ENCODE results near the gene CCL14.

The CCL14 gene

DNA sequence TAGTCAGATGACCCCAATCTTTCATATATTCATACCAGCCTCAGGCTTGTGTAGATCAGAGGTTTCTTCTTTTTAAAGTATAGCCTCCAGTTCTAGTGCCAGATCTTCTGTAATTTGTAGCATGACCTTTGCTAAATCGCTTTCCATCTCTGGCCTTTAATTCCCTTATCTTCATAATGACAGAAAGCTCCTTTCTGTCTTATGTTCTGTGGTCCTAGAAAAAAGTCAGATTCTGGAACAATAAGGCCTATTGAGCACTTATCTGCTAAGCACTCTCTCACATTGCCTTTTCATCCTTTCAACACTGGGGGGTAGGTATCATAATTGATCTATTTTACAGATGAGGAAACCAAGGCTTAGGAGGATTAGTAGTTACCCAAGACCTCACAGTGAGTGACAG lies 14.5 kb downstream of the CCL14 start:
- in situ Hi-C loops (cut with MboI; ENCODE audit: low sequenced_read_pairs, unreplicated experiment): loop anchor here (10.0 to 25.0 kb wide), 3 partner anchors 103 to 515 kb away; partner anchors contain the start of gene ZNHIT3
- TF ChIP-seq, protein P1, sequence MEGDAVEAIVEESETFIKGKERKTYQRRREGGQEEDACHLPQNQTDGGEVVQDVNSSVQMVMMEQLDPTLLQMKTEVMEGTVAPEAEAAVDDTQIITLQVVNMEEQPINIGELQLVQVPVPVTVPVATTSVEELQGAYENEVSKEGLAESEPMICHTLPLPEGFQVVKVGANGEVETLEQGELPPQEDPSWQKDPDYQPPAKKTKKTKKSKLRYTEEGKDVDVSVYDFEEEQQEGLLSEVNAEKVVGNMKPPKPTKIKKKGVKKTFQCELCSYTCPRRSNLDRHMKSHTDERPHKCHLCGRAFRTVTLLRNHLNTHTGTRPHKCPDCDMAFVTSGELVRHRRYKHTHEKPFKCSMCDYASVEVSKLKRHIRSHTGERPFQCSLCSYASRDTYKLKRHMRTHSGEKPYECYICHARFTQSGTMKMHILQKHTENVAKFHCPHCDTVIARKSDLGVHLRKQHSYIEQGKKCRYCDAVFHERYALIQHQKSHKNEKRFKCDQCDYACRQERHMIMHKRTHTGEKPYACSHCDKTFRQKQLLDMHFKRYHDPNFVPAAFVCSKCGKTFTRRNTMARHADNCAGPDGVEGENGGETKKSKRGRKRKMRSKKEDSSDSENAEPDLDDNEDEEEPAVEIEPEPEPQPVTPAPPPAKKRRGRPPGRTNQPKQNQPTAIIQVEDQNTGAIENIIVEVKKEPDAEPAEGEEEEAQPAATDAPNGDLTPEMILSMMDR (IDR thresholded peaks at IDR 0.05; ENCODE audit: borderline replicate concordance, control extremely low read depth, extremely low read depth, insufficient read depth, missing control alignments): no peak
- no peak for DNase-seq (ENCODE audit: low spot score)

DNA sequence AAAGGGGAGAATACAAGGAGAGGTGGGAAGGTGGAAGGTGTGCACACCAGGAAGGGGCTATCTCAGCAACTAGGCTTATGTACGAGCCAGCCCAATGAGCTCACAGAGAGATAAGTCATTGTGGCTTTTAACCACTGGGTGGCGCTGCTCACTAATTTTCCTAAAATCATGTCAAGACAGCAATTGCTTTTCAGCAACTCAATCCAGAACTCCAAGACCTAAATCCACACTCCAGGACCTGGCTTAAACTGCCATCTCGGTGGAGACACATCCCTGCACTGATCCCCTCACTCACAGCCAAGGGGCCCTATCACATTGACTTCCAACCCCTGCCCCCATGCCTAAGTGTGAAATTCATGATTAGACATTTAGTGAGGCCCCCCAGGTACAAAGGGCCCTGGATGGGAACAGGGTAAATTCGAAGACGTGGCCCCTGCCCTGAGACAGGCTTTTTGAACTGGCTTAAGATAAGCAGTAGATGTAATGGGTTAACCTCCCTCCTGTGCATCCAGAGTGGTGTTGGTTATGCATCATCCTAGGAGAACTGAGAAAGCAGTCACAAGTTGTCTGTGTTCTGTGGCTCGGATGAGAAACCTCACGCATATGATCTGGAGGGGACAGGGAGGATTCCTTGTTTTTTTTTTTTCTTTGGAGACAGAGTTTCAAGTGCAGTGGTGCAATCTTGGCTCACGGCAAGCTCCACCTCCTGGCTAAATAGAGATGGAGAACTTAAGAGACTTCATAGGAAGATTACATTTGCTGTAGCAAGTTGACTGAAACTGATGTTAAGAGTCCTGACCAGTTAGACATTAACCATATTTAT lies 16.8 kb downstream of the CCL14 start:
- in situ Hi-C loops (cut with MboI; ENCODE audit: low sequenced_read_pairs, unreplicated experiment): loop anchor here (10.0 to 25.0 kb wide), 3 partner anchors 105 to 518 kb away; partner anchors contain the start of gene ZNHIT3
- DNase-seq (ENCODE audit: low spot score): peak; percentile 73
- TF ChIP-seq, protein P1 (IDR thresholded peaks at IDR 0.05; ENCODE audit: borderline replicate concordance, control extremely low read depth, extremely low read depth, insufficient read depth, missing control alignments): peak; percentile 87

DNA sequence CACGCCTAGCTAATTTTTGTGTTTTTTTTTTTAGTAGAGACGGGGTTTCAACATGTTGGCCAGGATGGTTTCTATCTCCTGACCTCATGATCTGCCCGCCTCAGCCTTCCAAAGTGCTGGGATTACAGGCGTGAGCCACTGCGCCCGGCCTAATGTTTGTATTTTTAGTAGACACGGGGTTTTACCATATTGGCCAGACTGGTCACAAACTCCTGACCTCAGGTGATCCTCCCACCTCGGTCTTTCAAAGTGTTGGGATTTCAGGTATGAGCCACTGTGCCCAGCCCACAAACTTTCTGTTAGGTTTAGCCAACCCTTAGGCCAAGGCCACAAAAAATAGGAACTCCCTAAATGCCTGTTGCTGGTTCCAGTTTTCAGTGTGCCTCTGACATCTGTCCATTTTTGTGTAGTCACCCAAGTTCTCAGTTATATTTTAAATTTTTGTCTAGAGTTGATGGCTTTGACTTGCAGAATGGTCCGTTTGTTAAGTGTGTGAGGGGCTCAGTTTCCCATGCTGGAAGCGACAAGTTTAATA lies 17.9 kb downstream of the CCL14 start:
- in situ Hi-C loops (cut with MboI; ENCODE audit: low sequenced_read_pairs, unreplicated experiment): loop anchor here (25.0 kb wide), 1 partner anchor 519 kb away; the partner anchor contains the start of gene ZNHIT3
- TF ChIP-seq, protein P1 (IDR thresholded peaks at IDR 0.05; ENCODE audit: borderline replicate concordance, control extremely low read depth, extremely low read depth, insufficient read depth, missing control alignments): no peak
- DNase-seq (ENCODE audit: low spot score): no peak

DNA sequence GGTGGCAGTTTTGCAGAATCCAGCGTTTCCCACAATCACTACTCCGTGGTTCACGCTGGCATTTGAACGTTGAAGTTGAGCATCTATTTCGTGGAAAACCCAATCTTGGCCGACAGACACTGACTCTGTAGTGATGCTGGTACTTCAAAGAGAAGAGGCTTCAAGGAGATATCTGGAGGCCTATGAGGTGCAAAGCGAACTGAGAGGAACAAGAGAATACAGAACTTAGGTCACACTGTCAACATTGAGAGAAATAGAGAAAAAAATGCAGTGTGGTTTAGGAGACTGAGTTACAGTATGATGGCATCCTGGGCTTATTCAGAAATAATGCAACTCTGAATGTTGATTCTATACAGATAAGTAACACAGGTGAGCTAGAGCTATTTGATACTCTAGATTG lies 21.3 kb downstream of the CCL14 start:
- in situ Hi-C loops (cut with MboI; ENCODE audit: low sequenced_read_pairs, unreplicated experiment): loop anchor here (25.0 kb wide), 1 partner anchor 522 kb away; the partner anchor contains the start of gene ZNHIT3
- TF ChIP-seq, protein P1 (IDR thresholded peaks at IDR 0.05; ENCODE audit: borderline replicate concordance, control extremely low read depth, extremely low read depth, insufficient read depth, missing control alignments): no peak
- DNase-seq (ENCODE audit: low spot score): no peak

DNA sequence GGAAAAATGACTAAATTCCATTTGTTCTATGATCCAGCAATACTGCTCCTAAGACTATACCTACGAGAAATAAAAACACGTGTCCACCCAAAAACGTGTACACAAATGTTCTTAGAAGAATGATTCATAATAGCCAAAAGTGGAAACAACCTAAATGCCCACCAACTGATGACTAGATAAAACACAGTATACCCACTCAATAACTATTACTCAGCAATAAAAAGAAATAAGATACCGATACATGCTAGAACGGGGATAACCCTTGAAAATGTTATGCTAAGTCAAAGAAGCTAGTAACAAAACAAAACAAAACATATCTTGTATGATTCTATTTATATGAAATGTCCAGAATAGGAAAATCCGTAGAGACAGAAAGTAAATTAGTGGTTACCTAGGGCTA lies 22.9 kb downstream of the CCL14 start:
- TF ChIP-seq, protein P1 (IDR thresholded peaks at IDR 0.05; ENCODE audit: borderline replicate concordance, control extremely low read depth, extremely low read depth, insufficient read depth, missing control alignments): no peak
- DNase-seq (ENCODE audit: low spot score): no peak
- in situ Hi-C loops (cut with MboI; ENCODE audit: low sequenced_read_pairs, unreplicated experiment): loop anchor here (25.0 kb wide), 1 partner anchor 524 kb away; the partner anchor contains the start of gene ZNHIT3

DNA sequence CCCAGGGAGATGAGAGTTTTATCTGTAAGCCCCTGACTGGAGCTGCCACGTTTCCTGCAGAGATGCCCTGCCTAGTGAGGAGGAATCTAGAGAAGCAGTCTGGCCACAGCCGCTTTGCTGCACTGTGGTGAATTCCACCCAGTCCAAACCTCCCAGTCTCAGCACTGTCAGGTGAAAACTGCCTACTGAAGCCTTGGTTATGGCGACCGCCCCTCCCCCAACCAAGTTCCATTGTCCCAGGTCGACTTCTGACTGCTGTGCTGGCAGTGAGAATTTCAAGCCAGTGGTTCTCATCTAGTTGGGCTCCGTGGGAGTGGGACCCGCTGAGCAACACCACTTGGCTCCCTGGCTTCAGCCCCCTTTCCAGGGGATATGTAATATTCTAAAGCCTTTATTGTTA lies 32.8 kb downstream of the CCL14 start:
- TF ChIP-seq, protein P1 (IDR thresholded peaks at IDR 0.05; ENCODE audit: borderline replicate concordance, control extremely low read depth, extremely low read depth, insufficient read depth, missing control alignments): no peak
- in situ Hi-C loops (cut with MboI; ENCODE audit: low sequenced_read_pairs, unreplicated experiment): loop anchor here (25.0 kb wide), 1 partner anchor 534 kb away; the partner anchor contains the start of gene ZNHIT3
- DNase-seq (ENCODE audit: low spot score): no peak

Measured in GM13976 (cell line).